Transverse colon (tissue), 4 donors: ENCODE results near the gene EPB41L4B. TPM values are rescaled to one million over a fixed set of nuclear protein-coding genes. Genes with fewer than 3 reads are reported as not detected.

Source experiments
- DNase-seq: peaks from one replicate; pipeline ENCODE4 v3.0.0-alpha.2; 2019
- H3K27ac ChIP-seq, 4 donors: fragments of 200-600 bp; sonication (generic); 2 replicates each; pipeline ENCODE4 v1.5.1; 2016 to 2018; ENCODE audit warnings: inconsistent platforms in 4 of 4
- H3K27me3 ChIP-seq: fragments of 200-600 bp; sonication (generic); 2 replicates; pipeline ENCODE4 v1.5.1; 2017; ENCODE audit warnings: inconsistent platforms
- H3K36me3 ChIP-seq, 4 donors: fragments of 200-600 bp; sonication (generic); 2 replicates each; pipeline ENCODE4 v1.5.1; 2017 to 2019; ENCODE audit warnings: inconsistent platforms in 4 of 4
- H3K4me1 ChIP-seq, 4 donors: fragments of 200-600 bp; sonication (generic); 2 replicates each; pipeline ENCODE4 v1.5.1; 2017 to 2020; ENCODE audit warnings: inconsistent platforms in 4 of 4
- H3K4me3 ChIP-seq, 4 donors: fragments of 200-600 bp; sonication (generic); 1 replicate in 1 of 4; 2 replicates in 3 of 4; pipeline versions ENCODE4 v1.5.1 to v1.6.1; 2017 to 2019; ENCODE audit warnings: inconsistent platforms in 4 of 4
- H3K9me3 ChIP-seq, 2 donors: fragments of 200-600 bp; sonication (generic); 2 replicates each; pipeline ENCODE4 v1.5.1; 2017 to 2019; ENCODE audit warnings: inconsistent platforms in 2 of 2
- EP300 ChIP-seq: sonication (generic); formaldehyde crosslinking; IDR thresholded peaks from one replicate; pipeline ENCODE4 v1.6.1; 2017; ENCODE audit warnings: antibody characterized with exemption, low read depth
- POLR2A ChIP-seq: fragments of 450-650 bp; IDR thresholded peaks from one replicate; pipeline ENCODE4 v1.6.1; 2016; ENCODE audit warnings: antibody characterized with exemption, mild to moderate bottlenecking, moderate library complexity
- POLR2AphosphoS5 ChIP-seq, 3 donors: sonication (generic); formaldehyde crosslinking; IDR thresholded peaks; one replicate each; pipeline ENCODE4 v1.6.1; 2016; ENCODE audit warnings: antibody characterized with exemption in 3 of 3
- WGBS, 2 donors: methylation state at CpG; one replicate each; pipeline ENCODE4 v1.1.5; 2018; ENCODE audit warnings: low coverage in 1 of 2; 5-methylcytosine and 5-hydroxymethylcytosine counted together
- in situ Hi-C, 4 donors: fragments of 200-750 bp; cut with MboI; loops; one replicate each; pipeline versions ENCODE4 v1.15.0 to v1.15.1; 2017; ENCODE audit warnings: low sequenced_read_pairs in 3 of 4, low pct_ligation_motif_present in 1 of 4, low pct_unique_long_range_greater_than_20kb in 1 of 4
- intact Hi-C: fragments of 100-400 bp; cut with DNase I; formaldehyde crosslinking; loops from one replicate; pipeline ENCODE4 v1.15.1; 2023; ENCODE audit warnings: low total_unique reads
- total RNA-seq, 4 donors: library from RNA; depleted of rRNA; stranded (reverse); fragments of >200 nt; gene quantifications; one replicate each; pipeline ENCODE4 v1.1.0, GENCODE V29; 2016
- TF ChIP-seq, protein P1 (sequence below), 5 experiments: fragments of 200-600 bp in 3 of 5; fragments of 450-650 bp in 2 of 5; sonication (generic) in 3 of 5; IDR thresholded peaks; 1 replicate in 2 of 5; 2 replicates in 3 of 5; pipeline ENCODE4 v1.5.1; 2016 to 2017; ENCODE audit warnings: antibody characterized with exemption in 5 of 5, inconsistent platforms in 3 of 5, mild to moderate bottlenecking in 2 of 5, moderate library complexity in 1 of 5

The EPB41L4B gene
- total RNA-seq, 4 donors from 2014 or later, result 76.8 to 159 (median 110) TPM

DNA sequence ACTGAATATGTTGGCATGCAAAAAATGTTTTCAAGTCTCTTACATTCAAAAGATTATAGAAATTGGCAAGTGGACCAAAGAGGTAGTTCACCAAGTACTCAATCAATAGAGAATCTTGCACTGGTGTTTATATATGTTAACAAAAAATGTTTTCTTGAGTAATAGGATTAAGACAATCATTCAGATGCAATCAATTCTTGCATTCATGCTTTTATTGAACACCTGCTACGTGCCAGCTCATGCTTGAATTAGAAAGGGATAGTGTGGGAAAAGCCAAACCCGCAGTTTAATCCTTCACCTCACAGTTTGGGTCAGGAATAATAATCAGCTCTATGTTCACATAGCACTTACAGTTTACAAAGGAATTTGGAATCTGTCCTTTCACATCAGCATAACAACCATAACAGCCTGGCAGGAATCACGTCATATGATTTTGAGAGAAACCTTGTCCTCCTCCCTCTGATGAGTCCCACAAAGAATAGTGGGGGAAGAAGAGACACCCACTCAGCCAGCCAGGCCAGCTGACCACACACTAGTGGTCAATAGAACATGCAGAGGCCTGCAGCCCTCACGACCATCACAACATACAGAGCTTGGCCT, 117.0 kb downstream of the EPB41L4B start:
- Histone ChIP-seq H3K4me1 (no peaks in the 10 kb centered on the region), H3K27ac (no peak overlapping the region), H3K36me3 (no peaks in the 10 kb centered on the region), H3K4me3 (no peak overlapping the region), H3K27me3 (no peaks in the 10 kb centered on the region), H3K9me3 (no peaks in the 10 kb centered on the region)
- intact Hi-C loops, result no loop called here
- in situ Hi-C loops, result no loop called here
- DNase-seq, result no peak
- 83 to 89% methylated on average over 3 to 4 of the region's 4 CpGs for WGBS, 2 donors
- no peak for TF ChIP-seq POLR2A
- no peak for TF ChIP-seq EP300
- no peak for TF ChIP-seq POLR2AphosphoS5 (IDR thresholded peaks at IDR 0.05)
- TF ChIP-seq, protein P1, sequence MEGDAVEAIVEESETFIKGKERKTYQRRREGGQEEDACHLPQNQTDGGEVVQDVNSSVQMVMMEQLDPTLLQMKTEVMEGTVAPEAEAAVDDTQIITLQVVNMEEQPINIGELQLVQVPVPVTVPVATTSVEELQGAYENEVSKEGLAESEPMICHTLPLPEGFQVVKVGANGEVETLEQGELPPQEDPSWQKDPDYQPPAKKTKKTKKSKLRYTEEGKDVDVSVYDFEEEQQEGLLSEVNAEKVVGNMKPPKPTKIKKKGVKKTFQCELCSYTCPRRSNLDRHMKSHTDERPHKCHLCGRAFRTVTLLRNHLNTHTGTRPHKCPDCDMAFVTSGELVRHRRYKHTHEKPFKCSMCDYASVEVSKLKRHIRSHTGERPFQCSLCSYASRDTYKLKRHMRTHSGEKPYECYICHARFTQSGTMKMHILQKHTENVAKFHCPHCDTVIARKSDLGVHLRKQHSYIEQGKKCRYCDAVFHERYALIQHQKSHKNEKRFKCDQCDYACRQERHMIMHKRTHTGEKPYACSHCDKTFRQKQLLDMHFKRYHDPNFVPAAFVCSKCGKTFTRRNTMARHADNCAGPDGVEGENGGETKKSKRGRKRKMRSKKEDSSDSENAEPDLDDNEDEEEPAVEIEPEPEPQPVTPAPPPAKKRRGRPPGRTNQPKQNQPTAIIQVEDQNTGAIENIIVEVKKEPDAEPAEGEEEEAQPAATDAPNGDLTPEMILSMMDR (IDR thresholded peaks at IDR 0.05), result no peak

DNA sequence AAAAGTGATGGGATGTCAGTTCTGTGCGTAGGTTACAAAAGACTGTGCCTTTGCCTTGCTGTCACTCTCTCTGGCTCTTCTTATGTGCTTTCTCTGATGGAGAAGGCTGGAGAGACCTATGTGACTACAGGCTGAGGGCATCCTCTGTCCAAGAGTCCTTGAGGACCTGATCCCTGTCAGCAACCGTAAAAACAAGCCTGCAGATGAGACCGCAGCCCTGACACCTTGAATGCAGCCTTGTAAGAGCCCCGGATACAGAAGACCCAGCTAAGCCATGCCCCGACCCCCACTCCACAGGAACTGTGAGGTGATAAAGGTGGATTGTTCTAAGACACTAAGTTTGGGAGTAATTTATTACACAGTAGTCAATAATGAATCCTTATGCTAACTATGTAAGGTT, 121.2 kb downstream of the EPB41L4B start:
- H3K9me3 ChIP-seq, result no peaks in the 10 kb centered on the region
- WGBS, 2 donors, result 60 to 85% methylated on average over 1 to 5 of the region's 5 CpGs
- TF ChIP-seq POLR2AphosphoS5 (IDR thresholded peaks at IDR 0.05), result no peak
- TF ChIP-seq, protein P1 (IDR thresholded peaks at IDR 0.05), result no peak
- no peak for TF ChIP-seq EP300
- TF ChIP-seq POLR2A, result no peak

DNA sequence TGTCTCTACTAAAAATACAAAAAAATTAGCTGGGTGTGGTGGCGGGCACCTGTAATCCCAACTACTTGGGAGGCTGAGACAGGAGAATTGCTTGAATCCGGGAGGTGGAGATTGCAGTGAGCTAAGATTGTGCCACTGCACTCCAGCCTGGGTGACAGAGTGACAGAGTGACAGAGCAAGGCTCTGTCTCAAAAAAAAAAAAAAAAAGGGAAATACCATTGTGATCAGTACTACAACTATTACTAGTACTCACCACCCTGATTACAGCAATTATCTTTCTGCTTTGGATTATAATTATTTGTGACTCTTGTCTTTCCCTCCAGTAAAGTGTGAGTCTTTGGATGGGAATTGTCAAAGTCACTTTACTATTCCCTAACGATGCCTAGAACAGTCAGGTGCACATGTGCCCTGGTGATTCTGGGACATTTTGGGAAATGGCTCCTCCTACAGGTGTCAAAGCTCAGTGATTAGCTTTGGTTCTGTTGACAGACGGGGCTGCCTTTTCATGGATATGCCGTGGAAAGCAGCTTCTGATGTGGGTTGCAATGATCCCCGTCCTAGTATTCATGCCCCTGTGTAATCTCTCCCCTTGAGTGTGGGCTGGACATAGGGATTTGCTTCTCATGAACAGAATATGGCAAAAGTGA, 122.0 kb downstream of the EPB41L4B start:
- H3K9me3 ChIP-seq, result no peaks in the 10 kb centered on the region
- no peak for DNase-seq
- H3K27ac ChIP-seq, result no peak overlapping the region
- intact Hi-C loops, result no loop called here
- H3K4me3 ChIP-seq, result no peak overlapping the region
- 59 to 89% methylated on average over 3 to 6 of the region's 6 CpGs for WGBS, 2 donors
- TF ChIP-seq, protein P1 (IDR thresholded peaks at IDR 0.05), result peak in 1 of 5 experiments; percentile 10
- TF ChIP-seq POLR2AphosphoS5 (IDR thresholded peaks at IDR 0.05), result no peak
- no peaks in the 10 kb centered on the region for H3K36me3 ChIP-seq
- in situ Hi-C loops, result loop anchor here in 1 of 4 donors (10.0 kb wide), 1 partner anchor 126 kb away; the partner anchor contains the start of gene EPB41L4B
- H3K27me3 ChIP-seq, result no peaks in the 10 kb centered on the region
- no peaks in the 10 kb centered on the region for H3K4me1 ChIP-seq

More for the DNA sequence above, 121.2 kb downstream of the EPB41L4B start:
- DNase-seq, result no peak
- in situ Hi-C loops, result loop anchor here in 1 of 4 donors (10.0 kb wide), 1 partner anchor 125 kb away; the partner anchor contains the start of gene EPB41L4B
- Histone ChIP-seq H3K4me1 (no peaks in the 10 kb centered on the region), H3K27me3 (no peaks in the 10 kb centered on the region), H3K4me3 (no peak overlapping the region), H3K36me3 (no peaks in the 10 kb centered on the region), H3K27ac (no peak overlapping the region)
- intact Hi-C loops, result no loop called here

DNA sequence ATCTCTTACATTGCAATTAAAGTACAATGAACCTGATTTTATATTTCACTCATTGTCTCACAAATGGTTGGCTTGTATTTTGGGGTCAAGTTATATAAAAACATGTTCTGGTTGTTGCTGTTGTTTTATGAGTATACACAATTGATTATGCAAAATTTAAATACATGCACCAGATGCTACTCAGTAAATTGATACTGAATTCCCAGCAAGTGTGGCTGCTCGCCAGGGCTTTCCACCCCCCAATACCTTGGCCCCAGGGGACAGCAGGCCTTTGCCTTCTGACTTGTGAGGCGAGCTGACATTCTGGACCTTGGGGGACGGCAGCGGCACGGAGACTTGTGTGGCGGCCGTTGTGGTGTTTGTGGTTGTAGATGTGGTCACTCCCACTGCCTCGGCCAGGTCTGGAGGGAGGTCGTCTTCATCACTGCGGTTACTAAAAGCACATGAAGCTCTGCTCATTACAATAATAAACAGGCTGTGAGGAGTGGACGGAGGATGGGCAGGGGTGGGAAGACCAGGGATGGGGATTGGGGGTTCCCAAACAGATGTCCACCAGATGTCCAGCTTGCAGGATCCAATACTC, 126.8 kb downstream of the EPB41L4B start:
- WGBS, 2 donors, result 56 to 72% methylated on average over 11 of the region's 11 CpGs
- DNase-seq, result no peak

More for the DNA sequence above, 126.8 kb downstream of the EPB41L4B start:
- TF ChIP-seq, protein P1 (IDR thresholded peaks at IDR 0.05), result no peak
- TF ChIP-seq POLR2A (no peak), POLR2AphosphoS5 (IDR thresholded peaks at IDR 0.05) (no peak), EP300 (no peak)
- in situ Hi-C loops (loop anchor here in 1 of 4 donors (10.0 kb wide), 1 partner anchor 131 kb away; the partner anchor contains the start of gene EPB41L4B), intact Hi-C loops (no loop called here)
- H3K27ac ChIP-seq, result no peak overlapping the region
- no peak overlapping the region for H3K4me3 ChIP-seq
- no peaks in the 10 kb centered on the region for H3K9me3 ChIP-seq
- no peaks in the 10 kb centered on the region for H3K36me3 ChIP-seq
- H3K4me1 ChIP-seq, result no peaks in the 10 kb centered on the region
- no peaks in the 10 kb centered on the region for H3K27me3 ChIP-seq
